8988T (cell line): Measurements from ENCODE around the gene CNTN5.

ENCODE experiments used
- DNase-seq: peaks from one replicate; pipeline ENCODE4 v3.0.0; 2011

CNTN5 gene

DNA sequence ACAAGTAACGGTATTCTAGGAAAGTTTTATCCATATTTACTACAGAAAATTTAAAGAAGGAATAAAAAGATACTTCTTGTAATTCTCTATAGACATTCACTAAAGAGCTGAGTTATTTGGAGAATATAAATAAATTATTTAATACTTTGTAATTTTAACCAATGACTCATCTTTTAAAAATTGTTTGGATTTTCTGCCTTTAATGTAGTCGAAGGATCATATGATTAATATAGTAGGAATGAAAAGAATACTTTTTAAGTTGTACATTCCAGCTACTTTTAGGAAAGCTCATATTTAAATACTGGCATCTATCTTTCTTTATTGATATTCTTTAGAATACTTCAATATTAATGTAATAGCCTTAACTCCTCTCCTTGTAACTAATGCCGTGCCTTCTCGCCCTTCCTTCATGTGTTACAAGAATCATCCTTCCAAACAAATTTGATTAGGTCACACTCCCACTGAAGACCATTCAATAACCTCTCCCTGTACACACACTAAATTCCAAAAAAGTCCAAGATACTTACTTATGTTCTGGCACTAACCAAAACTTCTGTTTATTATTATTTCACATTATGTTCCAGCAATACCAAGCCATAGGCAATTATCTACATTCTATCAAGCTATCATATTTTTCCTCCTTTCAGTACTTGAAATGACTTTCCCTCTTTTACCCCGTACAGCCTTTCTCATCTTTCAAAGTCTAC, 501.9 kb downstream of the CNTN5 start:
- no peak for DNase-seq

- DNase-seq, result no peak
Observed at GRCh38 chr11:99531468-99531867, 510.7 kb downstream of the CNTN5 start.

DNA sequence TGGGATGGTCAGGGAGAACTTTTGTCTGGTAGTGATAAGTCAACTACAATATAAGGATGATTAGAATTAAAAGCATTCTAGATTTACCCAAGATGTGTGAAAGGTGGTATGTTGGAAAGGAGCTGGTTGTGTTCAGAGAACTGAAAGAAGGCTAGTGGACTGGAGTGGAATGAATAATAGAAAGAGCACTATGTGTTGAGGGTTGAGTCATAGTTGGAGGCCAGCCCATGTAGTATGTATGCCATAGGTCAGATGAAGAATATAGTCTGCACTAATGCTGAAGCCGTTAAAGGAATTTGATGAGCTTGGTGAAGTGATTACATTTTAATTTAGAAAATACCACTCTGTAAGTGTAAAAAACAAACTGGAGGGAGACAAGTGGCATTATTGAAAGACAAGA, 514.1 kb downstream of the CNTN5 start:
- no peak for DNase-seq

- no peak for DNase-seq
Observed at GRCh38 chr11:99535406-99535805, 514.7 kb downstream of the CNTN5 start.

- no peak for DNase-seq
Observed at GRCh38 chr11:99535819-99536218, 515.1 kb downstream of the CNTN5 start.

DNA sequence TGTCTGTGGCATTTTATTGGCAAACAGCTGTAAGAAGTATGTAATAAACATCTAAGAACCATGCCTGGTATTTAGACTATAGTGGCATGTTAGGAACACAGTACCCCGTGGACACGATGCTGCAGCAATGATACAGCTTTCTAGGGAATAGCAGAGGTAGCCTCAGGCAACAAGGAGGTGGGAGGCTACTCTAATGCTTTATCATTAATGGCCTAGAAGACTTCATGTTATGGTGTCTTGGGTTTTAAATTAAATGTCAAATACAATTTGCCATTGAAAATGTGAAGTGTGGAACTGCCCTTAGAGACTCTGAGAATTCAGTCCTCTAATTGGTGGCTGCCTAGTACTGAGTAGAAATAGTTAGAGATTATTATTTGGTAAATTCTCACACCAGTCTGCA, 516.9 kb downstream of the CNTN5 start:
- DNase-seq, result no peak

DNA sequence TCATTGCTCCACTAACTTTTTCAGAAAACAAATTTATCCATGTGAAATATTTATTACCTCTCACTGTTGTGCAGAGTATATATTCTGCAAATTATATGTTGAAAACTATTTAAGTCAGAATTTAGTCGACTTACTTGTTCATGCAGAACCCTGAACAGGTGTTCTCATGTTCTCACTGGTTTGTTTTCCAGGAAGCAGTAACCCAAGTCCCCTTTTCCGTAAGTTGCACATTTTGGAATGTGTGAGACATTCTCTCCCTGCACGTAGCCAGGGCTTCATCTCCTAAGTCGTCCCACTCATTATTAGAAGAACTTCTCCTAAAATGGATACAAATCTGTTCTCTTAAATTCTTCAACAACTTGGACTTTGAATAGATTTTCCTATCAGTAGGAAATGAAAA, 524.9 kb downstream of the CNTN5 start:
- DNase-seq, result no peak

DNA sequence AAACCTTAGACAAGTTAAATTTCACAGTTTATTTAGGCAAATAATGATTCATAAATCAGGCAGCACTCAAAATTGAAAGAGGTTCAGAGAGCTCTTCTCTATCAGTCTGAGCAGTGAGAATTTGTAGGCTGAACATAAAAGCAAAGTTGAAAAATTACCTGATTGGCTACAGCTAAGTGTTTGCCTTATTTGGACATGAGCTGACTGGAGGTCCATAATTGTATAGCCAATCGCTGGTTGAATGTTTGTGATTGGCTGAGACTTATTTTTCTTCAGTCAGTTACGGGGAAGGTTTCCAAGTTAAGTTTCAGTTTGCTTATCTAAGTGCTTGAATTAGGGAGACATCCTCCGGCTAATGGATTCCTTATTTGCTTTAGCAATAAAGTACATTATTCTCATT, 527.5 kb downstream of the CNTN5 start:
- no peak for DNase-seq

GRCh38 chr11:99554232-99554903, 533.6 kb downstream of the CNTN5 start:
- DNase-seq, result no peak

- DNase-seq, result no peak
Observed at GRCh38 chr11:99555486-99555885, 534.7 kb downstream of the CNTN5 start.

GRCh38 chr11:99565333-99565732, 544.6 kb downstream of the CNTN5 start:
- DNase-seq, result no peak

DNA sequence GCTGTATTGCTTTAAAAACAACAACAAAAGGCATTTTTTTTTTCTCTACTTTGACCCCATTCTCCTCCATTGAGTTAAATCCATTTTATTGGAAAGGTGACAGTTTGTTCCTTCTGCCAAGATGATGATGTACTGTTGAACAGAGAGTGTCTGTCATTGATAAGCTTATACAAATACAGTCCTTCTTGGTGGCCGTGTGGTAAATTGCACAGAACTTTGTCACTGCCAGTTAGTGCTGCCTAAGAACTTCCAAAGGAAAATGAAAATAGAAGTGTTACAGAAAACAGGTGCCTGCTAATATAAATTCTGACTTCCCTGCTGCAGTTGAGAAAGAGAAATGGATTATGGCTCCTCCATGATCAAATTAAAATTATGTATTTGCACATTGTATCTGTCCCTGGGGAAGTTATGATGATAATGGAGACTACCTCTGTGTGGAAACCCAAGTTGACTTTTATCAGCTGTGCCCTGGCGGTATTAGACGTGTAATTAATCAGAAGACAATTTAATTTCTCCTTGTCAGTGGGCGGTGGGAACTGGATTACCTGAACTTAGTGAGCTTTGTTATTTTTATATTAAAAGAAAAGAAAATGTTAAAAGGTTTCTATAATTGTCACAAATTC, 546.7 kb downstream of the CNTN5 start:
- no peak for DNase-seq

GRCh38 chr11:99568808-99569207, 548.1 kb downstream of the CNTN5 start:
- DNase-seq, result no peak

- no peak for DNase-seq
Observed at GRCh38 chr11:99571094-99571493, 550.3 kb downstream of the CNTN5 start.

DNA sequence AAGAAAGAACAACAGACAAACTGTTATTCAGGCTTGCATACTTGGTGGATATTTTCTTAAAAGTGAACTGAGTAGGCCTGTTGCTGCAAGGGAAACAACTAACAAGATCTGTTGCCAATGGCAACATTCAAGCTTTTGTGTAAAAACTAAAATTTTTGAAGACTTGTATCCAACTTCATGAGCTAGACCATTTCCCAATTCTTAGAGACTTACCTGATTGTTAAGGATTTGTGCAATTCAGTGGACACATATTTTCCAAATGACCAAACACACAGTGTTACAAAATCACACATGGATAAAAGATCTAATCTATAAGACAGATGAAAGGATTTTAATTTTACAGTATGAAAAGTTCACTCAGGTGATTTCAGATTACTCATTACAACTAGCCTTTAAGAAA, 564.1 kb downstream of the CNTN5 start:
- no peak for DNase-seq

- DNase-seq, result no peak
Observed at GRCh38 chr11:99585606-99586005, 564.9 kb downstream of the CNTN5 start.

- no peak for DNase-seq
Observed at GRCh38 chr11:99589771-99590170, 569.0 kb downstream of the CNTN5 start.

DNA sequence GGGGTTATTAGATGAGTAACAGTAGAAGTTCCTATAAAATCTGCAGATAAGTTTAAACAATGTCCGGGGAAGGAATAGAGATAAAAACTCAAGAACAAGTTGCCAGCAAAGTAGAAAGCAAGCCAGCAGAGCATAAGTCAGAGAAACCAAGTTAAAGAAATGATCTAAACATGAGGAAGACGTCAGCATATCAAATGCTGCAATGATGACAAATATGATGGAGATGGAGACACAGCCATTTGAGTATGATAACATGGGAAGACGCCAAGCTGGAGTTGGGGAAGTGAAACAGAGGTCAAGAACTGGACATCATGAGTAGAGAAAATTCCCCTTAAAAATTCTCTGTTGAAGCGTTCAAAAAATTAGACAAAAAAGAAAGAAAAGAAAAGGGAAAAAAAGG, 571.5 kb downstream of the CNTN5 start:
- no peak for DNase-seq

- DNase-seq, result no peak
Observed at GRCh38 chr11:99593197-99593596, 572.4 kb downstream of the CNTN5 start.

DNA sequence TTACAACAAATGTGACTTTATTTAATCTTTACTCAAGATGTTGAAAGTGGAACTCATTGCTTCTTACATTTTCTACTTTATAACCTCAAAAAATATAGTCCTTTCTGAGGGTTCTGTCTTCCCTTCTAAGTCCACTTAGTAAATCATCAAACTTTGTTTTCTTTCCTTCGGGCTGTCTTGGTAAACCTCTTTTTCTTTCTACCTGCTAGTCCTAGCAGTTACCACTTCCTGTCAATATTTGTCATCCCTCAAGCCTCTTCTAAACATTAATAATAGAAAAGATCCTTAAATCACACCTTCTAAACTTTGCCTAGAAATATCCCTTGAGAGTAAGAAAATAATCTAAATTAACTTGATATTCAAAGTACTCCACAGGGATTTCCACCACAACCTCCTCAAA, 580.4 kb downstream of the CNTN5 start:
- no peak for DNase-seq

GRCh38 chr11:99614352-99614751, 593.6 kb downstream of the CNTN5 start:
- DNase-seq, result no peak

GRCh38 chr11:99630629-99631028, 609.9 kb downstream of the CNTN5 start:
- DNase-seq, result no peak

- DNase-seq, result no peak
Observed at GRCh38 chr11:99631618-99632017, 610.9 kb downstream of the CNTN5 start.

DNA sequence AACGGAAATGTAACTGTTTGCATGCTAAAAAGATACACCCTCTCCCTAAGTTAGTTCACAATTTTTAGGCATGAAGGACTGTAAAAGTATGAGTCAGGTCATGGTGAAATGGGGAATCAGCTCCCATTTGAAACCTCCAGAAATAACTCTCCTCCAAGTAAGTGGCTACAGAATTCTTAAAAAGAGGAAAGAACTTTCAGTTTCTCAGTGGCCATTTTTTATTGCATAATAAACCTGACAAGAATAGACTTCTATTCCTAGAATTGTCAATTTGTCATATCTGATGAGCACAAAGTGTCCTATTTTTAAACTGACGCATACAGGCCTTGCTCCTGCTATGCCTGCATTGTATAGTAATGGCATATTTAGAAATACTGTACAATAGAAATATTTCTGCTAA, 612.2 kb downstream of the CNTN5 start:
- DNase-seq, result no peak
